ENCODE measurements around the gene PPFIBP1. TPM values are rescaled to one million over a fixed set of nuclear protein-coding genes. Genes with fewer than 3 reads are reported as not detected.

Gene PPFIBP1
- polyA plus RNA-seq, 2 of the 4 experiments (the other 2 are of a cell fraction) = 24.8 to 89.0 TPM

DNA sequence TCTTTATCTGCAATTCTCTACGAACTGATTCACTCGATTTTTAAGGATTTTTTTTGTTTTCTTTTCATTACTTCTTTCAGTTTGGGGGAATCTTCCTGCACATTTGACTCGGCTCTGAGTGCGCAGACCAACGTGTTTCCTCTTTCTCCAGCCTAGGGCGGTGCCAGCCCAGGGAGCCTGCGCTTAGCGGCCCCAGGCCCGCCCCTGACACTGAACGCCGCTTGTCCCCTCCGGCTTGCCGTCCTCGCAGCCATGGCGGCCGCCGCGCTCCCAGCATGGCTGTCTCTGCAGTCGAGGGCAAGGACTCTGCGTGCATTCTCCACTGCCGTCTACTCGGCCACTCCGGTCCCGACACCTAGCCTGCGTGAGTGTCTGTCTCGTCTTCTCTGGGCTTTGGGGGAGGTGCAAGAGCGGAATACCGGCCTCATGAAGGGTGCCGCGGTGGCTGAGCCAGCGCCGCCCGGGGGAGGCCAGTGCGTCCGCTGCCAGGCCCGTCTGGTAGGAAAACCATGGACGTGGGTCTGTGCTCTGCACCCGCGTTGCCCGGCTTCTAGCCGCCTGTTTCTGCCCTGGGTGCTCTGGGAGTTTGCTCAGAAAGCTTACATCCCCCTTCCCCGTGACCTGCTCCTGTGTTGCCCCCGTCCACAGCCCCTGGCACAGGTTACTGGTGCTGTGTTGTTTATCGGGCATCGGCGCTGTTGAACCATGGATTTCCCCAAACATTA lies 186.7 kb downstream of the PPFIBP1 start, which contains the start of gene MRPS35:
MRPS35 (plus strand) TSS at position 241 of the 725 bp plus-strand sequence; CDS start at position 253, 12 bp downstream.
- Histone ChIP-seq H3K4me2 (peak within 1 kb of the TSS; percentile 81), H3K4me1 (peaks cover 10% of the 10 kb centered on the region; the same call in 2 of the 3 replicates), H3K4me3 (peak within 1 kb of the TSS; percentile 91), H3K27ac (peak within 1 kb of the TSS; percentile 93 to 95), H3K9me3 (no peaks in the 10 kb centered on the region)
- 1% methylated on average over 31 of the region's 46 CpGs for WGBS (ENCODE audit: missing lambda C conversion rate)
- ATAC-seq = peak; percentile 96 to 98
- DNase-seq (ENCODE audit: low read depth in 1 of 2, low spot score in 1 of 2) = peak; percentile 65 to 96
- FAIRE-seq = no peak
- CTCF ChIA-PET = no interaction called here
- POLR2A ChIA-PET = interaction anchor here (0.6 kb wide), 1 partner anchor 13 kb away, joined by 3 read pairs; no protein-coding TSS in a partner anchor
- TF ChIP-seq, protein P1, sequence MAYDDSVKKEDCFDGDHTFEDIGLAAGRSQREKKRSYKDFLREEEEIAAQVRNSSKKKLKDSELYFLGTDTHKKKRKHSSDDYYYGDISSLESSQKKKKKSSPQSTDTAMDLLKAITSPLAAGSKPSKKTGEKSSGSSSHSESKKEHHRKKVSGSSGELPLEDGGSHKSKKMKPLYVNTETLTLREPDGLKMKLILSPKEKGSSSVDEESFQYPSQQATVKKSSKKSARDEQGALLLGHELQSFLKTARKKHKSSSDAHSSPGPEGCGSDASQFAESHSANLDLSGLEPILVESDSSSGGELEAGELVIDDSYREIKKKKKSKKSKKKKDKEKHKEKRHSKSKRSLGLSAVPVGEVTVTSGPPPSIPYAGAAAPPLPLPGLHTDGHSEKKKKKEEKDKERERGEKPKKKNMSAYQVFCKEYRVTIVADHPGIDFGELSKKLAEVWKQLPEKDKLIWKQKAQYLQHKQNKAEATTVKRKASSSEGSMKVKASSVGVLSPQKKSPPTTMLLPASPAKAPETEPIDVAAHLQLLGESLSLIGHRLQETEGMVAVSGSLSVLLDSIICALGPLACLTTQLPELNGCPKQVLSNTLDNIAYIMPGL (CRISPR knock-in tag; IDR thresholded peaks at IDR 0.05; ENCODE audit: borderline replicate concordance) = no peak
- TF ChIP-seq FOSB (CRISPR knock-in tag; IDR thresholded peaks at IDR 0.05) (no peak), ZFP36 (IDR thresholded peaks at IDR 0.05; ENCODE audit: borderline replicate concordance, partially characterized antibody) (no peak), KDM5A (IDR thresholded peaks at IDR 0.05) (peak; percentile 98), HDAC2 (IDR thresholded peaks at IDR 0.05) (peak; percentile 85; the same call in 1 of the 2 replicates), CBX2 (IDR thresholded peaks at IDR 0.05; ENCODE audit: borderline replicate concordance, low read depth) (no peak), MAZ (IDR thresholded peaks at IDR 0.05; ENCODE audit: borderline replicate concordance, low read depth, low read length) (no peak), MYC (IDR thresholded peaks at IDR 0.05; ENCODE audit: borderline replicate concordance, low read length) (peak; percentile 79), CEBPB (IDR thresholded peaks at IDR 0.05) (no peak), RNF2 (IDR thresholded peaks at IDR 0.05; ENCODE audit: borderline replicate concordance, low read depth) (no peak), SMC3 (IDR thresholded peaks at IDR 0.05) (no peak), RARB (CRISPR knock-in tag; IDR thresholded peaks at IDR 0.05) (no peak), NPAS2 (CRISPR knock-in tag; IDR thresholded peaks at IDR 0.05; ENCODE audit: borderline replicate concordance) (no peak), RFX5 (IDR thresholded peaks at IDR 0.05) (no peak), CBX8 (IDR thresholded peaks at IDR 0.05) (no peak), POLR2A (IDR thresholded peaks at IDR 0.05; ENCODE audit: low read length) (peak; percentile 99), POLR2AphosphoS2 (conservative IDR thresholded peaks at IDR 0.05; ENCODE audit: low read length) (no peak), JUN (IDR thresholded peaks at IDR 0.05) (peak; percentile 63 to 88; a peak in 4 of 5 replicates), CHD2 (IDR thresholded peaks at IDR 0.05; ENCODE audit: low read length, partially characterized antibody) (peak; percentile 13), ZSCAN20 (CRISPR knock-in tag; IDR thresholded peaks at IDR 0.05) (no peak), EHF (CRISPR knock-in tag; IDR thresholded peaks at IDR 0.05) (0 out of 2 replicates have a peak, but pooled peaks have one; percentile 48), HOXA7 (CRISPR knock-in tag; IDR thresholded peaks at IDR 0.05) (no peak)
- TF ChIP-seq, protein P2, sequence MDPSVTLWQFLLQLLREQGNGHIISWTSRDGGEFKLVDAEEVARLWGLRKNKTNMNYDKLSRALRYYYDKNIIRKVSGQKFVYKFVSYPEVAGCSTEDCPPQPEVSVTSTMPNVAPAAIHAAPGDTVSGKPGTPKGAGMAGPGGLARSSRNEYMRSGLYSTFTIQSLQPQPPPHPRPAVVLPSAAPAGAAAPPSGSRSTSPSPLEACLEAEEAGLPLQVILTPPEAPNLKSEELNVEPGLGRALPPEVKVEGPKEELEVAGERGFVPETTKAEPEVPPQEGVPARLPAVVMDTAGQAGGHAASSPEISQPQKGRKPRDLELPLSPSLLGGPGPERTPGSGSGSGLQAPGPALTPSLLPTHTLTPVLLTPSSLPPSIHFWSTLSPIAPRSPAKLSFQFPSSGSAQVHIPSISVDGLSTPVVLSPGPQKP (IDR thresholded peaks at IDR 0.05; ENCODE audit: low read depth, low read length) = no peak
- TF ChIP-seq, protein P3, sequence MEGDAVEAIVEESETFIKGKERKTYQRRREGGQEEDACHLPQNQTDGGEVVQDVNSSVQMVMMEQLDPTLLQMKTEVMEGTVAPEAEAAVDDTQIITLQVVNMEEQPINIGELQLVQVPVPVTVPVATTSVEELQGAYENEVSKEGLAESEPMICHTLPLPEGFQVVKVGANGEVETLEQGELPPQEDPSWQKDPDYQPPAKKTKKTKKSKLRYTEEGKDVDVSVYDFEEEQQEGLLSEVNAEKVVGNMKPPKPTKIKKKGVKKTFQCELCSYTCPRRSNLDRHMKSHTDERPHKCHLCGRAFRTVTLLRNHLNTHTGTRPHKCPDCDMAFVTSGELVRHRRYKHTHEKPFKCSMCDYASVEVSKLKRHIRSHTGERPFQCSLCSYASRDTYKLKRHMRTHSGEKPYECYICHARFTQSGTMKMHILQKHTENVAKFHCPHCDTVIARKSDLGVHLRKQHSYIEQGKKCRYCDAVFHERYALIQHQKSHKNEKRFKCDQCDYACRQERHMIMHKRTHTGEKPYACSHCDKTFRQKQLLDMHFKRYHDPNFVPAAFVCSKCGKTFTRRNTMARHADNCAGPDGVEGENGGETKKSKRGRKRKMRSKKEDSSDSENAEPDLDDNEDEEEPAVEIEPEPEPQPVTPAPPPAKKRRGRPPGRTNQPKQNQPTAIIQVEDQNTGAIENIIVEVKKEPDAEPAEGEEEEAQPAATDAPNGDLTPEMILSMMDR (IDR thresholded peaks at IDR 0.05) = no peak
- TF ChIP-seq, protein P4, sequence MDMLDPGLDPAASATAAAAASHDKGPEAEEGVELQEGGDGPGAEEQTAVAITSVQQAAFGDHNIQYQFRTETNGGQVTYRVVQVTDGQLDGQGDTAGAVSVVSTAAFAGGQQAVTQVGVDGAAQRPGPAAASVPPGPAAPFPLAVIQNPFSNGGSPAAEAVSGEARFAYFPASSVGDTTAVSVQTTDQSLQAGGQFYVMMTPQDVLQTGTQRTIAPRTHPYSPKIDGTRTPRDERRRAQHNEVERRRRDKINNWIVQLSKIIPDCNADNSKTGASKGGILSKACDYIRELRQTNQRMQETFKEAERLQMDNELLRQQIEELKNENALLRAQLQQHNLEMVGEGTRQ (IDR thresholded peaks at IDR 0.05) = no peak
- TF ChIP-seq, protein P5, sequence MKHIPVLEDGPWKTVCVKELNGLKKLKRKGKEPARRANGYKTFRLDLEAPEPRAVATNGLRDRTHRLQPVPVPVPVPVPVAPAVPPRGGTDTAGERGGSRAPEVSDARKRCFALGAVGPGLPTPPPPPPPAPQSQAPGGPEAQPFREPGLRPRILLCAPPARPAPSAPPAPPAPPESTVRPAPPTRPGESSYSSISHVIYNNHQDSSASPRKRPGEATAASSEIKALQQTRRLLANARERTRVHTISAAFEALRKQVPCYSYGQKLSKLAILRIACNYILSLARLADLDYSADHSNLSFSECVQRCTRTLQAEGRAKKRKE (CRISPR knock-in tag; IDR thresholded peaks at IDR 0.05; ENCODE audit: low read depth) = 0 out of 2 replicates have a peak, but pooled peaks have one; percentile 17
- TF ChIP-seq, protein P6, sequence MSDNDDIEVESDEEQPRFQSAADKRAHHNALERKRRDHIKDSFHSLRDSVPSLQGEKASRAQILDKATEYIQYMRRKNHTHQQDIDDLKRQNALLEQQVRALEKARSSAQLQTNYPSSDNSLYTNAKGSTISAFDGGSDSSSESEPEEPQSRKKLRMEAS (IDR thresholded peaks at IDR 0.05) = peak; percentile 98
- TF ChIP-seq, protein P7, sequence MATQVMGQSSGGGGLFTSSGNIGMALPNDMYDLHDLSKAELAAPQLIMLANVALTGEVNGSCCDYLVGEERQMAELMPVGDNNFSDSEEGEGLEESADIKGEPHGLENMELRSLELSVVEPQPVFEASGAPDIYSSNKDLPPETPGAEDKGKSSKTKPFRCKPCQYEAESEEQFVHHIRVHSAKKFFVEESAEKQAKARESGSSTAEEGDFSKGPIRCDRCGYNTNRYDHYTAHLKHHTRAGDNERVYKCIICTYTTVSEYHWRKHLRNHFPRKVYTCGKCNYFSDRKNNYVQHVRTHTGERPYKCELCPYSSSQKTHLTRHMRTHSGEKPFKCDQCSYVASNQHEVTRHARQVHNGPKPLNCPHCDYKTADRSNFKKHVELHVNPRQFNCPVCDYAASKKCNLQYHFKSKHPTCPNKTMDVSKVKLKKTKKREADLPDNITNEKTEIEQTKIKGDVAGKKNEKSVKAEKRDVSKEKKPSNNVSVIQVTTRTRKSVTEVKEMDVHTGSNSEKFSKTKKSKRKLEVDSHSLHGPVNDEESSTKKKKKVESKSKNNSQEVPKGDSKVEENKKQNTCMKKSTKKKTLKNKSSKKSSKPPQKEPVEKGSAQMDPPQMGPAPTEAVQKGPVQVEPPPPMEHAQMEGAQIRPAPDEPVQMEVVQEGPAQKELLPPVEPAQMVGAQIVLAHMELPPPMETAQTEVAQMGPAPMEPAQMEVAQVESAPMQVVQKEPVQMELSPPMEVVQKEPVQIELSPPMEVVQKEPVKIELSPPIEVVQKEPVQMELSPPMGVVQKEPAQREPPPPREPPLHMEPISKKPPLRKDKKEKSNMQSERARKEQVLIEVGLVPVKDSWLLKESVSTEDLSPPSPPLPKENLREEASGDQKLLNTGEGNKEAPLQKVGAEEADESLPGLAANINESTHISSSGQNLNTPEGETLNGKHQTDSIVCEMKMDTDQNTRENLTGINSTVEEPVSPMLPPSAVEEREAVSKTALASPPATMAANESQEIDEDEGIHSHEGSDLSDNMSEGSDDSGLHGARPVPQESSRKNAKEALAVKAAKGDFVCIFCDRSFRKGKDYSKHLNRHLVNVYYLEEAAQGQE (IDR thresholded peaks at IDR 0.05) = no peak
- TF ChIP-seq, protein P8, sequence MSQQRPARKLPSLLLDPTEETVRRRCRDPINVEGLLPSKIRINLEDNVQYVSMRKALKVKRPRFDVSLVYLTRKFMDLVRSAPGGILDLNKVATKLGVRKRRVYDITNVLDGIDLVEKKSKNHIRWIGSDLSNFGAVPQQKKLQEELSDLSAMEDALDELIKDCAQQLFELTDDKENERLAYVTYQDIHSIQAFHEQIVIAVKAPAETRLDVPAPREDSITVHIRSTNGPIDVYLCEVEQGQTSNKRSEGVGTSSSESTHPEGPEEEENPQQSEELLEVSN (IDR thresholded peaks at IDR 0.05; ENCODE audit: borderline replicate concordance, low read depth) = peak; percentile 71; the same call in 1 of the 2 replicates

Measured in A549 (cell line).